Hematopoietic multipotent progenitor cell treated with erythropoietin and hydrocortisone succinate and interleukin-3 and kit ligand, for 4 days (in vitro differentiated cells): Measurements from ENCODE around the gene AZU1.
A peak's percentile ranks its signal among the peaks of the same experiment; 100 is the strongest.

Experiments used
- DNase-seq: peaks from one replicate; pipeline ENCODE4 v3.0.0-alpha.2; 2015

AZU1 gene

GRCh38 chr19:797528-798414, 29.9 kb upstream of the AZU1 start:
- peak; percentile 96 for DNase-seq

- DNase-seq: no peak
Observed at GRCh38 chr19:798415-799075, 29.1 kb upstream of the AZU1 start.

DNA sequence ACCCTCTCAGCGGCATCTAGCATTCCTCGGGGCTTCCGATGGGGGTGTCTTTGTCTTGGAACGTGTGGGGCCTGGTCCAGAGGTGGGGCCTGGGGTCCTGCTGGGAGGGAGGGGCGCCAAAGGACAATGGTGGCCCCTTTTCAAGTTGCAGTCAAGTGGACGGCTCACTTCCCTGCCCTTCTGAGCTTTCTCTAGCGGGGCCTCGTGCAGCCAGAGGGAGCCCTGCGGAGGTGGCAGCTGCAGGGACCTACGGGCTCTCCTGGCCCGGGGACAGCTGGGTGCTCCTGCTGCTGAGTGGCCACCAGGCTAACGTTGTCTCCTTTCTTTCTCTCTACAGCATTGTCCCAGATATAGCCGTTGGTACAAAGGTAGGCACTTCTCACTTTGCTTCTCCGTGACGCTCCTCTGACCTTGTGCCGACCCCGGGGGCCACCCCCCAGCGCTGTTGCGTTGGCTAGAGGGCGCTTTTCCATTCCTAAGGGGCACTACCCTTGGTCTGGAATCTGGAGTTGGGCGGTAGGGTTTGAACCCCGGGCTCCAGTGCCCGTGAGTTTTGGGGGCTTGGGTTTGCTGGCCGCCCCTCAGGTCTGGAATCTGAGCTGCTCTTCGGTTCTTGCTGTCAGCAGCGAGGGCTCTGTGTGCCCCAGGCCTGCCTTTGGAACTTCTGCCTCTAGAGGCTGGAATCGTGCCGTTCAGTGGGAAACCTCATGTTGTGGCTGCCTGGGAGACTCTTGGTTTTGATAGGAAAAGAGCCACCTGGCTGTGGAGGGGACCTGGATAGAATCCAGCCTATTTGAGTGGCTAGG, 28.4 kb upstream of the AZU1 start:
- peak; percentile 56 for DNase-seq

DNA sequence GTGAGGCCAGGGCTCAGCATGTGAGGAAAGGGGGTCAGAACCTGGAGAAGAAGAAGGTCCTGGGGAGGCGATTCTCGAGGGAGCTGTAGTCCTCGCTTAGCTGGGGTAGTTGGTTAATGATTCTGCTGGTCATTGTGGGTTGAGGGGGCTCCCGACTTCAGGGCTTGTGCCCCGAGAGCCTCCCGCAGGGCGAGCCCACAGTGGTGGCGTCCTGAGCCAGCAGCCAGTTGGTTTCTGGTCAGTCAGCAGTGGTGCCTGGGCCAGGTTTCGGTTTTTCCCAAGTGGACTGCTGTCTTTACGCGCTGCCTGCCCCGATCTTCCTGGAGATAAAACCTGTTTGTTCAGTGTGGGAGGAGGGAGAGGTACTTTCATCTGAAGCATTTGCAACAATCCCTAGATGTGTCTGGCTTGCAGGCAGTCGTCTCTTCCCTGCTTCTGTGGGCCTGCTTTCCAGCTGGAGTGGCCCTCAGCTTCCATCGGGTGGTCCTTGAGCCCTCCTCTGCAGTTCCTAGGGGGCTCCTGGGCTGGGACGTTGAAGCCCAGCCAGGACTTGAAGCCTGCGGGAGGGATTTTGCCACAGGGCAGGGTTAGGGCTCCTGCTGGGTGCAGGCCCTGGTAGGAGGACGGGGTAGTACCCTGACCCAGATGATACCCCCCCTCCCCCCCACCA, 27.1 kb upstream of the AZU1 start:
- no peak for DNase-seq

DNA sequence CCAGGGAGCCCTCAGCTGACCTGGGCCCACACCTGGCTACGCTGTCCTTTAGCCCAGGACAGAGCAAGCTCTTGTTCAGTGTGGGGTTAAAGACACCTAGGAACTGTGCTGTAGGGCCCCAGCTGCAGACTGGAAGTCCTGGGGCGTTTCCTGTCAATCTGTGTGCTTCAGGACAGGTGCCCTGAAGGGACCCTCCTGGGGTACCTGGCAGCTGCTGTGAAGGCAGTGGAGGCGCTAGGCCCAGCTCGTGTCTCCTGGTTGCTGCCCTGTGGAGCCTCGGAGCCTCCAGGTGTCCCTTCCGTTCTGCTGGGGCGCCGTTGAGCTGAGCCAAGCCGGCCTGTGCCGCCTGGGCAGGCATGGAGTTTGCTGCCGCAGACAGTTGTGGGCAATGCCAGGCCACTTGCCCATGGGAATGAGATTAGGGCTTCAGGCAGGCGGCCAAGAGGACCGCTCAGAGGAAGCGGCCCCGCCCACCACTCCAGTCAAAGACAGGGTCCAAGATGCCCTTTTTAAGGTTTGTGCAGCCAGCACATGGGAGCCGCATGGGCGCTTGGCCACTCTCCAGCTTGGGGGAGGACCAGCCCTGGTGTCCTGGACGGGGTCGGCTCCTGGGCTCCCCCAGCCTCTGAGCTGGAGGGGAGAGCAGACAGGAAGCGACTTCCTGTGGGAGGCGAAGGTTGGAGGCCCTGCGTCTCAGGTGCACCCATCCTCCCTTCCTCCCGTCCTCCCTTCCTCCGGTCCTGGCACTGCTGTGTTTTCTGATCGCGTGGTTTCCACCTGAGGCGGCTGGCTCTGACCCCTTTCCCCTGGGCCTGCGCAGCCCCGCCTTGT, 26.4 kb upstream of the AZU1 start:
- peak; percentile 81 for DNase-seq

DNA sequence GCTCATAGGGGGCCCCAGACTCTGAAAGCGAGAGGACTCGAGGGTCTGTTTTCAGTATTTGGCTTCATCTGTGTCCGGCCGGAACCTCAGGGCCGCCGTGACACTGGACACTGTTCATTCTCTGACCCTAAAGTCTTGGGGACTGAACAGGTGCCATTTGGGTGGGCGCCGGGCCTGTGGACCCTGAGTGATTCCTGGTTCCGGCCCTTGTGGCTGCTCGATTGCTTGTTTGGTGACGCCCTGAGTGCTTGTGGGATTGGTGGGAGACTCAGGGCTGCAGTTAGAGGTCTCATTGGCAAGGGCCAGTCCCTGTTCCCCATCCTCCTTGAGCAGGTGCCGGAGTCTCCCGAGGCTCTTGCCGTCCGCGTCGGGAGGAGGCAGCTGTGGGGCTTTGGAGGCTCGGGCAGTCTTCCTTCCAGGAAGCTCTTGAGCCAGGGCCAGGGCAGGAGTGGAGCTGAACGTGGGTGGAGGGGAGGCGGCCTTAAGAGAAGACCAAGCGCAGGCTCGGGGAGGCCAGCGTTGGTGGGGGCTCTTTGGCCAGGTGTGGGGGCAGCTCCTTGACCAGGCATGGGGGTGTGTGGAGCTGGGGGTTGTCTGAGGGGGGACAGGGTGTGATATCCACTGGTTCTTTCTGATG, 25.7 kb upstream of the AZU1 start:
- DNase-seq: no peak

DNA sequence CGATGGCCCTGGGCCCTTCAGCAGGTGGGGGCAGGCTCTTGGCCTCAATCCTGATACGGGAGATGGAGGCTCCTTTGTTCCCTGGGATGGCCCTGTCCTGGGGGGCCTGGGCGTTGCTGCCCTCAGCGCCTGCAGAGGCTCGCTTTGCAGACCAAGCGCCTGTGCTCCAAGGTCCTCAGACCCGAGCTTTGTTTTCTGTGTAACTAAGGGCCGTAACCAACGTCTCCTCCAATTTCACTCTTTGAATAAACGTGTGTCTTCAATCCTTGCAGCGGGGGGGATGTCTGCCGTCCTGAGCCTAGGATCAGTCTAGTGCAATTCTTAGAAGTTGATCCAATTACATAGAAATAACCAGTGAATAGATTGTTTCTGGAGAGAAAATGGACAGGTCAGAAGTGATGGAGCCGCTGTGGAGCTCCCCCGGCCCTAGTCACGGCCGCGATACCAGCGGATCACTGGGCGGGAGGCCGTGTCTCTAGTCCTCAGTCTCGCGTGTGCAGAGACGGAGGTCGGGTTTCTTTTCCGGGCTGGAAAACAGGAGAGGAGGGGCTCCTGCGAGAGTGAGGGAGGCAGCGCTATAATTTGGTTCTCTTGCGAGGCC, 25.0 kb upstream of the AZU1 start:
- no peak for DNase-seq

GRCh38 chr19:803099-803561, 24.5 kb upstream of the AZU1 start:
- DNase-seq: no peak

DNA sequence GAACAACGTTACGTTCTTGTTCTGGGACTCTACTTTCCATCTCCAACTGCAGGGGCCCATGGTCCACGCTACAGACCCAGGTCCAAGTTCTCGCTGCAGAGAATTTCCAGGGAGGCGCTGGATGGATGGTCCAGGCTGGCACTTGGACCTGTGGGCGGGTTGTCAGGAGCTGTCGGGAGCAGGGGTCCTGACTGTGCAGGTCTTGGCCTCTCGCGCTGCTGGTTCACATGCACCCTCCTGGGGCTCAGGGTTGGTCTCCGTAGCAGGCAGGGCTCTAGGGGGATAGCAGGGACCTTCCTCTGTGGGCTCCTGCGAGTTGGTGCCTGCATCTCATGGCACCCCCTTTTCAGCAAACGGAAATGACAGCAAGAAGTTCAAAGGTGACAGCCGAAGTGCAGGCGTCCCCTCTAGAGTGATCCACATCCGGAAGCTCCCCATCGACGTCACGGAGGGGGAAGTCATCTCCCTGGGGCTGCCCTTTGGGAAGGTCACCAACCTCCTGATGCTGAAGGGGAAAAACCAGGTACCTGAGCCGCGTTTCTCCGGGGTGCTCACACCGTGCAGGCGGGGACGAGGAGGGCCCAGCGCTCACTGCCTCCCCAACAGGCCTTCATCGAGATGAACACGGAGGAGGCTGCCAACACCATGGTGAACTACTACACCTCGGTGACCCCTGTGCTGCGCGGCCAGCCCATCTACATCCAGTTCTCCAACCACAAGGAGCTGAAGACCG, 23.8 kb upstream of the AZU1 start:
- DNase-seq: no peak

DNA sequence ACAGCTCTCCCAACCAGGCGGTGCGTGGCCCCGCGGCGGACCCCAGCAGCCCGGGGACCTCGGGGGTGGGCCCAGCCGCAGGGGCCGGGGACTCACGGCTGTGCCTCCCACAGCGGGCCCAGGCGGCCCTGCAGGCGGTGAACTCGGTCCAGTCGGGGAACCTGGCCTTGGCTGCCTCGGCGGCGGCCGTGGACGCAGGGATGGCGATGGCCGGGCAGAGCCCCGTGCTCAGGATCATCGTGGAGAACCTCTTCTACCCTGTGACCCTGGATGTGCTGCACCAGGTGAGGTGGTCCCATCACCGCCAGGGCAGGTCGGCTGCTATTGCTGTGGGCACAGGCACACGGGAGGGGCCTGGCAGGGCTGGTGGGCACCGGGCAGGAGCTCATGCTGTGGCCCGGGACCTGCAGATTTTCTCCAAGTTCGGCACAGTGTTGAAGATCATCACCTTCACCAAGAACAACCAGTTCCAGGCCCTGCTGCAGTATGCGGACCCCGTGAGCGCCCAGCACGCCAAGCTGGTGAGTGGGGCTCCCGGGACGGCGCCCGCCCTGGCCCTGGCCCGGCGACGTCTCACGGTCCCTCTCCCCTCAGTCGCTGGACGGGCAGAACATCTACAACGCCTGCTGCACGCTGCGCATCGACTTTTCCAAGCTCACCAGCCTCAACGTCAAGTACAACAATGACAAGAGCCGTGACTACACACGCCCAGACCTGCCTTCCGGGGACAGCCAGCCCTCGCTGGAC, 23.0 kb upstream of the AZU1 start:
- DNase-seq: no peak

GRCh38 chr19:805166-805551, 22.5 kb upstream of the AZU1 start:
- DNase-seq: no peak

DNA sequence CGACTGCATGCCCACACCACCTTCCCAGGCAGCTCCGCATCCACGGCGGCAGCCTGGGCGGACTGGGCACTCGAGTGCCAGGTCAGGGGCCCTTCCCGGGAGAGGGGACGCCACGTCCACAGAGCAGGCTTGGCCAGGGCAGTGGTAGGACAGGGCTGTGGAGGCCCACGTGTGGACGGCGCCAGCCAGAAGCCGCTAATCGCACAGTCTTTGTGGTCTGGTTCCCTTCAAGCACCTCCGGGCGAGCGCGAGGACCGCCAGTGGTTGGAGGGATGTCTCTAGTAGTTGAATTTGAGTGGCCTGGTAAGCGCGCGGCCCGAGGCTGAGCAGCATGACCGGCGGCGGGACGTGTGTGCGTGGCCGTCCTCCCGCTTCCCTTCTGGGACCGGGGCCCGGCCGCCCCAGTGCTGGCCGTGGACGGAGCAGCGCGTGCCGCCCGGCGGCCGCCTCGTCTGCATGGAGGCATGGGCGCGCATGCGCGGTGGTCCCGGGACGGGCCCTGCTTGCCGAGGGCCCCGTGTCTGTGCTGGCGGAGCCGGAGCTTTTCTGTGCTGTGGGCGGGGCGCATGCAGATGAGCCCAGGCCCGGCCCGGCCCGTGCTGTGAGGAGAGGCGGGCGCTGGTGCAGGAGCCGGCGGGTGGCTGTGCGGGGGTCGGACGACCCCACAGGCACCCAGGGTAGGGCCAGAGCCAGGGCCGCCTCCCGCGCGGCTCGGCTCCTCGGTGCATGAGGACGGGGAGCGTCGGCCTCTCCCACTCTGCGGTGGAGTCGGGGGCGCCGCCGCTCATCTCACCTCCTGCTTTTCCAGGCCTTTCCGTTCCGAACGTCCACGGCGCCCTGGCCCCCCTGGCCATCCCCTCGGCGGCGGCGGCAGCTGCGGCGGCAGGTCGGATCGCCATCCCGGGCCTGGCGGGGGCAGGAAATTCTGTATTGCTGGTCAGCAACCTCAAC, 21.8 kb upstream of the AZU1 start:
- DNase-seq: no peak

GRCh38 chr19:806815-807421, 20.7 kb upstream of the AZU1 start:
- DNase-seq: no peak

GRCh38 chr19:807627-808422, 19.8 kb upstream of the AZU1 start:
- DNase-seq: no peak

- no peak for DNase-seq
Observed at GRCh38 chr19:808423-808775, 19.2 kb upstream of the AZU1 start.

DNA sequence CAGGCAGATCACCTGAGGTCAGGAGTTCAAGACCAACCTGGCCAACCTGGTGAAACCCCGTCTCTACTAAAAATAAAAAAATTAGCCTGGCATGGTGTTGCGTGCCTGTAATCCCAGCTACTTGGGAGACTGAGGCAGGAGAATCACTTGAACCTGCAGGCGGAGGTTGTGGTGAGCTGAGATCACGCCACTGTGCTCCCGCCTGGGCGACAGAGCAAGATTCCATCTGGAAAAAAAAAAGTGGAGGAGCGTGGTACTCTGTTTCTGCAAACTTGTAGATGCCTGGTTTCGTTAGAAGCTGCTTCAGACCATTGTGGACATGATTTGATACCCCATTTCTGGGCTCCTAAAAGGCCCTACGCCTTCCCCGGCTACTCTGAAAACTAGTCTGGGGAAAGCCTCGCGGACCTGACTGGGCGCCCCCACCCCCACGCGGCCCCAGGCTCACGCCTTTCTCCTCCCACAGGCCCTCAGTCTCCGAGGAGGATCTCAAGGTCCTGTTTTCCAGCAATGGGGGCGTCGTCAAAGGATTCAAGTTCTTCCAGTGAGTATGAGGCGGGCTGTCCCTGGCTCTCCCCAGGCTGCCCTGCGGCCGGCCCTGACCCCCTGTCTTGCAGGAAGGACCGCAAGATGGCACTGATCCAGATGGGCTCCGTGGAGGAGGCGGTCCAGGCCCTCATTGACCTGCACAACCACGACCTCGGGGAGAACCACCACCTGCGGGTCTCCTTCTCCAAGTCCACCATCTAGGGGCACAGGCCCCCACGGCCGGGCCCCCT, 17.4 kb upstream of the AZU1 start:
- no peak for DNase-seq
